K562 (cell line): ENCODE measurements around the gene MBD6. TPM values are rescaled to one million over a fixed set of nuclear protein-coding genes. Genes with fewer than 3 reads are reported as not detected.

Source experiments
- CBFA2T2 ChIP-seq: fragments of 450-650 bp; conservative IDR thresholded peaks from 2 replicates; pipeline ENCODE4 v1.6.1; 2017; ENCODE audit warnings: mild to moderate bottlenecking
- CBFB ChIP-seq: sonication (generic); formaldehyde crosslinking; IDR thresholded peaks from 2 replicates; pipeline ENCODE4 v1.4.0; 2020; ENCODE audit warnings: mild to moderate bottlenecking, missing genetic modification reagents
- ILF3 ChIP-seq: fragments of 450-650 bp; IDR thresholded peaks from 2 replicates; pipeline ENCODE4 v1.6.1; 2018; ENCODE audit warnings: antibody characterized with exemption, mild to moderate bottlenecking, moderate library complexity, borderline replicate concordance
- JUND ChIP-seq, 2 experiments: IDR thresholded peaks; 2 replicates in 1 of 2; 3 replicates in 1 of 2; pipeline ENCODE4 v1.6.1; 2011; ENCODE audit warnings: borderline replicate concordance in 2 of 2, low read depth in 2 of 2, low read length in 2 of 2, improper control_type of control experiment in 1 of 2, missing biosample characterization in 1 of 2, missing genetic modification characterization in 1 of 2, missing genetic modification reagents in 1 of 2
- MAZ ChIP-seq, 2 experiments: fragments of 450-650 bp in 1 of 2; sonication (generic) in 1 of 2; formaldehyde crosslinking; IDR thresholded peaks in 1 of 2; conservative IDR thresholded peaks in 1 of 2; 2 replicates each; pipeline versions ENCODE4 v1.4.0 to v1.5.0; 2020; ENCODE audit warnings: mild to moderate bottlenecking in 1 of 2, missing genetic modification reagents in 1 of 2
- NBN ChIP-seq: fragments of 450-650 bp; IDR thresholded peaks from 2 replicates; pipeline ENCODE4 v1.6.1; 2016; ENCODE audit warnings: low read depth, mild to moderate bottlenecking
- SMARCA4 ChIP-seq: fragments of 450-650 bp; IDR thresholded peaks from 2 replicates; pipeline ENCODE4 v1.6.1; 2016
- YY1 ChIP-seq, 3 experiments: IDR thresholded peaks; 2 replicates each; pipeline ENCODE4 v1.6.1; 2011; ENCODE audit warnings: low read length in 2 of 3, mild to moderate bottlenecking in 2 of 3, moderate library complexity in 2 of 3, borderline replicate concordance in 1 of 3, control low read depth in 1 of 3, low read depth in 1 of 3; ENCODE audit not compliant: insufficient read depth in 3 of 3, insufficient replicate concordance in 2 of 3, control insufficient read depth in 1 of 3, insufficient read length in 1 of 3; ENCODE audit errors: extremely low read depth in 1 of 3
- ZSCAN29 ChIP-seq: fragments of 450-650 bp; IDR thresholded peaks from 2 replicates; pipeline ENCODE4 v1.6.1; 2017
- polyA plus RNA-seq, 8 experiments: library from polyadenylated mRNA; depleted of rRNA in 4 of 8; stranded (reverse) in 5 of 8; unstranded in 3 of 8; fragments of >200 nt; fragmentation: Nextera tagmentation in 2 of 8; fragmentation: Illumina TruSeq in 1 of 8; extraction: Ambion mirVana in 2 of 8; extraction: Trizol in 1 of 8; gene quantifications; 2 replicates each; pipeline versions ENCODE4 v1.2.1 to v1.2.3, GENCODE V29; 2011 to 2014; ENCODE audit warnings: inconsistent platforms in 1 of 8, missing spikeins in 1 of 8
- total RNA-seq, 7 experiments: library from RNA; depleted of rRNA in 6 of 7; stranded (reverse); fragments of >200 nt in 6 of 7; fragmentation: Illumina TruSeq in 2 of 7; extraction: Trizol in 2 of 7; gene quantifications; 2 replicates each; pipeline versions ENCODE4 v1.2.1 to v1.2.3, GENCODE V29; 2011 to 2021; ENCODE audit warnings: low replicate concordance in 1 of 7
- TF ChIP-seq, protein P1 (sequence below): fragments of 450-650 bp; IDR thresholded peaks from 2 replicates; pipeline ENCODE4 v1.6.1; 2016; ENCODE audit warnings: mild to moderate bottlenecking, moderate library complexity
- TF ChIP-seq, protein P2 (sequence below): fragments of 200-800 bp; sonication (Bioruptor generic); IDR thresholded peaks from 2 replicates; pipeline ENCODE4 v1.6.1; 2017; ENCODE audit warnings: missing genetic modification characterization, missing compliant biosample characterization

The MBD6 gene
- total and polyA plus RNA-seq, 9 of the 15 experiments (the other 6 are each of a cell fraction or from before 2014, with no cell fraction given): 2.0 to 54.8 (median 3.8) TPM

DNA sequence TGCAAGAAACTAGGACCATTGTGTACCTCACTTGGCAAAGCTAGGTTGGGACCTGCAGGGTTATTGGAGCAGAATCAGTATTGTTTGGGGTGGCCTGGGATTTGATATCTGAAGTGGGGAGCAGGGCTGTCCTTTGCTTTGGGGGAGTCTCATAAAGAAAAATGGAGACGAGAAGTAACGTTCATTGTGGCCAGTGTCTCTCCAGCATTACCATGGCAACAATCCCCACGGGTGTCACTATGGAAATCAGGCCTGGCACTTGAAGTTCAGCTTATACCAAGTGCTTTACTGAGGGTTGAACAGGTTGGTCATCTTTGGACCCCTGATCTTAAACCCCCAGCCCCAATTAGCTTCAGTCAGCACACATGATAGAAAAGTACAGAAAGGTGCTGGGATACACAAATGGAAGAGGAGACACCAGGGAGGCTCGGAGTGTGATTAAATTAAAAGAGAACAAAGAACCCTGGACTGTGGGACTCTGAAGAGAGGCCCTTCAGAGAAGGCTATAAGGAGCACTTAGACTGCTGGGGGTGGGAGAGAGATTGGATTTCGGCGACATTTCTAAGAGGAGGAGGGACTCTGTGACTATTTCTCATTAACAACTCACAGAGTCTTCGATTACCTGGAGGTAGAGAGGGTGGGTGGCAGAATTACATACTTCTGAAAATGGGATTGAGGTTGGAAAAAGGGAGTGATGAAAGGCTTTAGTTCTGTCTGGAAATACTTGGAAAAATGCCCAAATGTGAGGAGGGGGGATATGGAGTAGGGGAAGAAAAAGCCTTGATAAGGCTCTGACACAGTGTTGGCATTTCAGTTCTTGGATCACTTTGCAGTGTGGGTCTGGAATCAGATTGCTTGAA is 30.9 kb downstream of the MBD6 start (continued):
- peak in 1 of 3 experiments; percentile 18 for TF ChIP-seq YY1 (IDR thresholded peaks at IDR 0.05; ENCODE audit: borderline replicate concordance in 1 of 3, control insufficient read depth in 1 of 3, extremely low read depth in 1 of 3, insufficient read depth in 3 of 3, insufficient read length in 1 of 3, insufficient replicate concordance in 2 of 3, low read depth in 1 of 3, low read length in 2 of 3)
- TF ChIP-seq, protein P1, sequence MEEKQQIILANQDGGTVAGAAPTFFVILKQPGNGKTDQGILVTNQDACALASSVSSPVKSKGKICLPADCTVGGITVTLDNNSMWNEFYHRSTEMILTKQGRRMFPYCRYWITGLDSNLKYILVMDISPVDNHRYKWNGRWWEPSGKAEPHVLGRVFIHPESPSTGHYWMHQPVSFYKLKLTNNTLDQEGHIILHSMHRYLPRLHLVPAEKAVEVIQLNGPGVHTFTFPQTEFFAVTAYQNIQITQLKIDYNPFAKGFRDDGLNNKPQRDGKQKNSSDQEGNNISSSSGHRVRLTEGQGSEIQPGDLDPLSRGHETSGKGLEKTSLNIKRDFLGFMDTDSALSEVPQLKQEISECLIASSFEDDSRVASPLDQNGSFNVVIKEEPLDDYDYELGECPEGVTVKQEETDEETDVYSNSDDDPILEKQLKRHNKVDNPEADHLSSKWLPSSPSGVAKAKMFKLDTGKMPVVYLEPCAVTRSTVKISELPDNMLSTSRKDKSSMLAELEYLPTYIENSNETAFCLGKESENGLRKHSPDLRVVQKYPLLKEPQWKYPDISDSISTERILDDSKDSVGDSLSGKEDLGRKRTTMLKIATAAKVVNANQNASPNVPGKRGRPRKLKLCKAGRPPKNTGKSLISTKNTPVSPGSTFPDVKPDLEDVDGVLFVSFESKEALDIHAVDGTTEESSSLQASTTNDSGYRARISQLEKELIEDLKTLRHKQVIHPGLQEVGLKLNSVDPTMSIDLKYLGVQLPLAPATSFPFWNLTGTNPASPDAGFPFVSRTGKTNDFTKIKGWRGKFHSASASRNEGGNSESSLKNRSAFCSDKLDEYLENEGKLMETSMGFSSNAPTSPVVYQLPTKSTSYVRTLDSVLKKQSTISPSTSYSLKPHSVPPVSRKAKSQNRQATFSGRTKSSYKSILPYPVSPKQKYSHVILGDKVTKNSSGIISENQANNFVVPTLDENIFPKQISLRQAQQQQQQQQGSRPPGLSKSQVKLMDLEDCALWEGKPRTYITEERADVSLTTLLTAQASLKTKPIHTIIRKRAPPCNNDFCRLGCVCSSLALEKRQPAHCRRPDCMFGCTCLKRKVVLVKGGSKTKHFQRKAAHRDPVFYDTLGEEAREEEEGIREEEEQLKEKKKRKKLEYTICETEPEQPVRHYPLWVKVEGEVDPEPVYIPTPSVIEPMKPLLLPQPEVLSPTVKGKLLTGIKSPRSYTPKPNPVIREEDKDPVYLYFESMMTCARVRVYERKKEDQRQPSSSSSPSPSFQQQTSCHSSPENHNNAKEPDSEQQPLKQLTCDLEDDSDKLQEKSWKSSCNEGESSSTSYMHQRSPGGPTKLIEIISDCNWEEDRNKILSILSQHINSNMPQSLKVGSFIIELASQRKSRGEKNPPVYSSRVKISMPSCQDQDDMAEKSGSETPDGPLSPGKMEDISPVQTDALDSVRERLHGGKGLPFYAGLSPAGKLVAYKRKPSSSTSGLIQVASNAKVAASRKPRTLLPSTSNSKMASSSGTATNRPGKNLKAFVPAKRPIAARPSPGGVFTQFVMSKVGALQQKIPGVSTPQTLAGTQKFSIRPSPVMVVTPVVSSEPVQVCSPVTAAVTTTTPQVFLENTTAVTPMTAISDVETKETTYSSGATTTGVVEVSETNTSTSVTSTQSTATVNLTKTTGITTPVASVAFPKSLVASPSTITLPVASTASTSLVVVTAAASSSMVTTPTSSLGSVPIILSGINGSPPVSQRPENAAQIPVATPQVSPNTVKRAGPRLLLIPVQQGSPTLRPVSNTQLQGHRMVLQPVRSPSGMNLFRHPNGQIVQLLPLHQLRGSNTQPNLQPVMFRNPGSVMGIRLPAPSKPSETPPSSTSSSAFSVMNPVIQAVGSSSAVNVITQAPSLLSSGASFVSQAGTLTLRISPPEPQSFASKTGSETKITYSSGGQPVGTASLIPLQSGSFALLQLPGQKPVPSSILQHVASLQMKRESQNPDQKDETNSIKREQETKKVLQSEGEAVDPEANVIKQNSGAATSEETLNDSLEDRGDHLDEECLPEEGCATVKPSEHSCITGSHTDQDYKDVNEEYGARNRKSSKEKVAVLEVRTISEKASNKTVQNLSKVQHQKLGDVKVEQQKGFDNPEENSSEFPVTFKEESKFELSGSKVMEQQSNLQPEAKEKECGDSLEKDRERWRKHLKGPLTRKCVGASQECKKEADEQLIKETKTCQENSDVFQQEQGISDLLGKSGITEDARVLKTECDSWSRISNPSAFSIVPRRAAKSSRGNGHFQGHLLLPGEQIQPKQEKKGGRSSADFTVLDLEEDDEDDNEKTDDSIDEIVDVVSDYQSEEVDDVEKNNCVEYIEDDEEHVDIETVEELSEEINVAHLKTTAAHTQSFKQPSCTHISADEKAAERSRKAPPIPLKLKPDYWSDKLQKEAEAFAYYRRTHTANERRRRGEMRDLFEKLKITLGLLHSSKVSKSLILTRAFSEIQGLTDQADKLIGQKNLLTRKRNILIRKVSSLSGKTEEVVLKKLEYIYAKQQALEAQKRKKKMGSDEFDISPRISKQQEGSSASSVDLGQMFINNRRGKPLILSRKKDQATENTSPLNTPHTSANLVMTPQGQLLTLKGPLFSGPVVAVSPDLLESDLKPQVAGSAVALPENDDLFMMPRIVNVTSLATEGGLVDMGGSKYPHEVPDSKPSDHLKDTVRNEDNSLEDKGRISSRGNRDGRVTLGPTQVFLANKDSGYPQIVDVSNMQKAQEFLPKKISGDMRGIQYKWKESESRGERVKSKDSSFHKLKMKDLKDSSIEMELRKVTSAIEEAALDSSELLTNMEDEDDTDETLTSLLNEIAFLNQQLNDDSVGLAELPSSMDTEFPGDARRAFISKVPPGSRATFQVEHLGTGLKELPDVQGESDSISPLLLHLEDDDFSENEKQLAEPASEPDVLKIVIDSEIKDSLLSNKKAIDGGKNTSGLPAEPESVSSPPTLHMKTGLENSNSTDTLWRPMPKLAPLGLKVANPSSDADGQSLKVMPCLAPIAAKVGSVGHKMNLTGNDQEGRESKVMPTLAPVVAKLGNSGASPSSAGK: no peak
- TF ChIP-seq JUND (IDR thresholded peaks at IDR 0.05; ENCODE audit: borderline replicate concordance, low read depth, low read length): no peak
- no peak for TF ChIP-seq JUND (tag; IDR thresholded peaks at IDR 0.05; ENCODE audit: borderline replicate concordance, low read depth, low read length)
- TF ChIP-seq SMARCA4: 0 out of 2 replicates have a peak, but pooled peaks have one; percentile 40
- TF ChIP-seq CBFB (CRISPR knock-in tag): no peak
- TF ChIP-seq ZSCAN29: 0 out of 2 replicates have a peak, but pooled peaks have one; percentile 27
- TF ChIP-seq MAZ (CRISPR knock-in tag; conservative IDR thresholded peaks at IDR 0.05 in 1 of 2, IDR thresholded peaks at IDR 0.05 in 1 of 2): no peak; a peak in 1 of 4 replicates
- TF ChIP-seq, protein P2, sequence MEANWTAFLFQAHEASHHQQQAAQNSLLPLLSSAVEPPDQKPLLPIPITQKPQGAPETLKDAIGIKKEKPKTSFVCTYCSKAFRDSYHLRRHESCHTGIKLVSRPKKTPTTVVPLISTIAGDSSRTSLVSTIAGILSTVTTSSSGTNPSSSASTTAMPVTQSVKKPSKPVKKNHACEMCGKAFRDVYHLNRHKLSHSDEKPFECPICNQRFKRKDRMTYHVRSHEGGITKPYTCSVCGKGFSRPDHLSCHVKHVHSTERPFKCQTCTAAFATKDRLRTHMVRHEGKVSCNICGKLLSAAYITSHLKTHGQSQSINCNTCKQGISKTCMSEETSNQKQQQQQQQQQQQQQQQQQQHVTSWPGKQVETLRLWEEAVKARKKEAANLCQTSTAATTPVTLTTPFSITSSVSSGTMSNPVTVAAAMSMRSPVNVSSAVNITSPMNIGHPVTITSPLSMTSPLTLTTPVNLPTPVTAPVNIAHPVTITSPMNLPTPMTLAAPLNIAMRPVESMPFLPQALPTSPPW (CRISPR knock-in tag): 0 out of 2 replicates have a peak, but pooled peaks have one; percentile 9
- no peak; the same call in 1 of the 2 replicates for TF ChIP-seq NBN
- TF ChIP-seq ILF3: no peak
- no peak for TF ChIP-seq CBFA2T2
